H1 (cell line): Measurements from ENCODE around the gene SLC25A21.

Experiments used
- RNF2 ChIP-seq: fragments of 200-900, 300-1000 bp; sonication (generic); IDR thresholded peaks from 2 replicates; pipeline ENCODE4 v1.7.1; 2016; ENCODE audit warnings: borderline replicate concordance, low read depth, mild to moderate bottlenecking, antibody characterized with exemption, low read length; ENCODE audit not compliant: poor library complexity, severe bottlenecking; ENCODE audit errors: missing control alignments
- RXRA ChIP-seq: IDR thresholded peaks from 2 replicates; pipeline ENCODE4 v1.6.1; 2011; ENCODE audit warnings: low read depth, mild to moderate bottlenecking, low read length, moderate library complexity; ENCODE audit not compliant: insufficient read depth
- SRF ChIP-seq: IDR thresholded peaks from 2 replicates; pipeline ENCODE4 v1.6.1; 2011; ENCODE audit warnings: mild to moderate bottlenecking, low read depth, low read length, moderate library complexity
- SUZ12 ChIP-seq: fragments of 200-600 bp; sonication (generic); IDR thresholded peaks from 2 replicates; pipeline ENCODE4 v1.6.1; 2012; ENCODE audit warnings: mild to moderate bottlenecking, inconsistent platforms, low read length, moderate library complexity, mixed read lengths
- TCF12 ChIP-seq: IDR thresholded peaks from 2 replicates; pipeline ENCODE4 v1.6.1; 2011; ENCODE audit warnings: low read depth, mild to moderate bottlenecking, low read length
- TF ChIP-seq, protein P1 (sequence below), 3 experiments: IDR thresholded peaks; 1 replicate in 2 of 3; 2 replicates in 1 of 3; pipeline versions ENCODE4 v1.5.1 to v1.6.1; 2011; ENCODE audit warnings: low read length in 3 of 3, mild to moderate bottlenecking in 3 of 3, inconsistent platforms in 2 of 3, low read depth in 1 of 3, moderate library complexity in 1 of 3; ENCODE audit not compliant: insufficient read depth in 1 of 3; ENCODE audit errors: control extremely low read depth in 1 of 3
- TF ChIP-seq, protein P2 (sequence below): IDR thresholded peaks from 2 replicates; pipeline ENCODE4 v1.6.1; 2012; ENCODE audit warnings: inconsistent platforms

DNA sequence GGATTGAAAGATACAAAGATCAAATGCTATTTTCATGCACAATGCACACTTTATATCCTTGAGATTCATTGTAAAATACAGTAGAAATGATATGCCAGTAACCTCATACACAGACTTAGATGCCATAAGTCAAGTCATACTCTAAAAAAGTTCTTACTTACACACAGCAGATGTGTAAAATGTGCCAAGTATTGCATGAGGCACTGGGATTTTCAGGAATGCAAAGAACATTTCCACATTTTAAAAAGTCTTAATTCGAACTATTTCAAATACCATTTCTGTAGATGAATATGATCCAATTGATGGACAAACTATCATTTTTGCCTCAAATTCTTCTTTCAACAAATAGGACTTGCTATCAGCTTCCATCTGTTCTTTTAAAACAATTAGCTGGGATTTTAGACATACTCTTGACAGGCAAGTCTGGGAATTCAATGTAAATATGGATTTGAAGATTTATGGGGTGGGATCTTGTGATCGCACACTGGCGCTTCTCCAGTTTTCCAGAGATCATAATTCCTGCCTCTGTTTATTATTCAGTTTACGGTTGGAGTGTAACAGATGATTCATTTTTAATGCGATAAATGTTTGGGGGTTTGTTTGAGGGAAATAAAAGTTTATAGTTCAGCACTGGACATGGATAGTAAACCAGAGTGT is 326.9 kb downstream of the SLC25A21 start:
- TF ChIP-seq, protein P1, sequence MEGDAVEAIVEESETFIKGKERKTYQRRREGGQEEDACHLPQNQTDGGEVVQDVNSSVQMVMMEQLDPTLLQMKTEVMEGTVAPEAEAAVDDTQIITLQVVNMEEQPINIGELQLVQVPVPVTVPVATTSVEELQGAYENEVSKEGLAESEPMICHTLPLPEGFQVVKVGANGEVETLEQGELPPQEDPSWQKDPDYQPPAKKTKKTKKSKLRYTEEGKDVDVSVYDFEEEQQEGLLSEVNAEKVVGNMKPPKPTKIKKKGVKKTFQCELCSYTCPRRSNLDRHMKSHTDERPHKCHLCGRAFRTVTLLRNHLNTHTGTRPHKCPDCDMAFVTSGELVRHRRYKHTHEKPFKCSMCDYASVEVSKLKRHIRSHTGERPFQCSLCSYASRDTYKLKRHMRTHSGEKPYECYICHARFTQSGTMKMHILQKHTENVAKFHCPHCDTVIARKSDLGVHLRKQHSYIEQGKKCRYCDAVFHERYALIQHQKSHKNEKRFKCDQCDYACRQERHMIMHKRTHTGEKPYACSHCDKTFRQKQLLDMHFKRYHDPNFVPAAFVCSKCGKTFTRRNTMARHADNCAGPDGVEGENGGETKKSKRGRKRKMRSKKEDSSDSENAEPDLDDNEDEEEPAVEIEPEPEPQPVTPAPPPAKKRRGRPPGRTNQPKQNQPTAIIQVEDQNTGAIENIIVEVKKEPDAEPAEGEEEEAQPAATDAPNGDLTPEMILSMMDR (IDR thresholded peaks at IDR 0.05; ENCODE audit: control extremely low read depth in 1 of 3, insufficient read depth in 1 of 3, low read depth in 1 of 3, low read length in 3 of 3), result no peak
- TF ChIP-seq RNF2 (no peak), RXRA (no peak), TCF12 (no peak), SRF (no peak), SUZ12 (no peak)
- TF ChIP-seq, protein P2, sequence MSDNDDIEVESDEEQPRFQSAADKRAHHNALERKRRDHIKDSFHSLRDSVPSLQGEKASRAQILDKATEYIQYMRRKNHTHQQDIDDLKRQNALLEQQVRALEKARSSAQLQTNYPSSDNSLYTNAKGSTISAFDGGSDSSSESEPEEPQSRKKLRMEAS, result no peak
